HEK293T (cell line): ENCODE data around the gene RPS19BP1.

Experiments used
- CTCF ChIA-PET: fragments of 350-600 bp; formaldehyde crosslinking; extraction: SDS; loops from one replicate; lab custom pipeline; 2021; ENCODE audit warnings: antibody characterized with exemption, inconsistent platforms; lab: Yijun Ruan, JAX
- POLR2A ChIA-PET: fragments of 350-600 bp; formaldehyde crosslinking; extraction: SDS; loops from one replicate; lab custom pipeline; 2020; ENCODE audit warnings: antibody characterized with exemption, inconsistent platforms; lab: Yijun Ruan, JAX
- DNase-seq: peaks from one replicate; pipeline ENCODE4 v3.0.0; 2012; ENCODE audit warnings: mixed read lengths; ENCODE audit errors: extremely low spot score
- ARNT ChIP-seq: fragments of 450-650 bp; IDR thresholded peaks from 2 replicates; pipeline ENCODE4 v1.6.1; 2017; ENCODE audit warnings: mild to moderate bottlenecking
- BHLHE40 ChIP-seq: fragments of 450-650 bp; IDR thresholded peaks from 2 replicates; pipeline ENCODE4 v1.6.1; 2016; ENCODE audit warnings: mild to moderate bottlenecking, moderate library complexity, borderline replicate concordance
- CTBP1 ChIP-seq: fragments of 450-650 bp; IDR thresholded peaks from 2 replicates; pipeline ENCODE4 v1.6.1; 2016; ENCODE audit warnings: borderline replicate concordance
- ELF4 ChIP-seq: fragments of 450-650 bp; IDR thresholded peaks from 2 replicates; pipeline ENCODE4 v1.6.1; 2017; ENCODE audit warnings: antibody characterized with exemption
- FOXA1 ChIP-seq: fragments of 450-650 bp; IDR thresholded peaks from 2 replicates; pipeline ENCODE4 v1.6.1; 2016; ENCODE audit warnings: mild to moderate bottlenecking
- FOXK2 ChIP-seq: fragments of 450-650 bp; IDR thresholded peaks from 2 replicates; pipeline ENCODE4 v1.6.1; 2016; ENCODE audit warnings: mild to moderate bottlenecking
- FOXM1 ChIP-seq: fragments of 450-650 bp; IDR thresholded peaks from 2 replicates; pipeline ENCODE4 v1.6.1; 2017; ENCODE audit warnings: mild to moderate bottlenecking, borderline replicate concordance
- HDGF ChIP-seq: fragments of 450-650 bp; IDR thresholded peaks from 2 replicates; pipeline ENCODE4 v1.6.1; 2017; ENCODE audit warnings: antibody characterized with exemption, borderline replicate concordance
- L3MBTL2 ChIP-seq: fragments of 450-650 bp; conservative IDR thresholded peaks from 2 replicates; pipeline ENCODE4 v1.6.1; 2016; ENCODE audit warnings: mild to moderate bottlenecking
- LEF1 ChIP-seq: fragments of 450-650 bp; IDR thresholded peaks from 2 replicates; pipeline ENCODE4 v1.6.1; 2017; ENCODE audit warnings: mild to moderate bottlenecking, borderline replicate concordance
- NFRKB ChIP-seq: fragments of 450-650 bp; IDR thresholded peaks from 2 replicates; pipeline ENCODE4 v1.6.1; 2016; ENCODE audit warnings: mild to moderate bottlenecking, moderate library complexity
- SP1 ChIP-seq: fragments of 450-650 bp; IDR thresholded peaks from 2 replicates; pipeline ENCODE4 v1.6.1; 2017
- SUZ12 ChIP-seq: fragments of 450-650 bp; IDR thresholded peaks from 2 replicates; pipeline ENCODE4 v1.6.1; 2016; ENCODE audit warnings: mild to moderate bottlenecking
- TARDBP ChIP-seq: fragments of 450-650 bp; IDR thresholded peaks from 2 replicates; pipeline ENCODE4 v1.6.1; 2016
- ZNF384 ChIP-seq: fragments of 450-650 bp; IDR thresholded peaks from 2 replicates; pipeline ENCODE4 v1.6.1; 2016
- TF ChIP-seq, protein P1 (sequence below): fragments of 450-650 bp; IDR thresholded peaks from 2 replicates; pipeline ENCODE4 v1.6.1; 2016

The RPS19BP1 gene

DNA sequence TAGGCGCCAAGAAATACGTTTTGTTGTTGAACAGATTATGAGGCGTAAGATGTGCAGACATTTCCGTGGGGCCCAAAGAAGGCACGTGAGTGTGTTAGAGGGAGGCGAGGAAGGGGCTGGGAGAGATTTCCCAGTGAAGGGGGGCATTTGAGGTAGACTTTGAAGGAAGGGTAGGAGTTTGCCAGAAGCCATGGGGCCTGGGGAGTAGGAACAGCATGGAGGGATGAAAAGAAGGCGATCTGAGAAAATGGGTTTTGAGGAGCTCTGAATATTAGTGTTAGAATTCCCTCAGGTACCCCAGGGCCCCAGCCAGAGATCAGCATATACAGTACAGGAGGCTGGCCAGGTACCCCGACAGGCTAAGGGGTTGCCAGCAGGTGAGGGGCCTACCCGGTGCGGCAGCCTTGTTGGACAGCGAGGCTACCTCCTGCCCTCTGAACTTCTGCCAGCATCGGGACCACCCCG is 30.9 kb downstream of the RPS19BP1 start:
- POLR2A ChIA-PET = interaction anchor here (0.6 to 4.3 kb wide), 18 partner anchors 9 to 543 kb away, joined by 3 to 100 read pairs (median 4); partner anchors contain the start of genes ATF4, RPL3 and TAB1
- CTCF ChIA-PET = interaction anchor here (0.8 to 2.0 kb wide), 6 partner anchors 8 to 499 kb away, joined by 3 to 11 read pairs (median 6); no protein-coding TSS in a partner anchor
- no peak for DNase-seq

DNA sequence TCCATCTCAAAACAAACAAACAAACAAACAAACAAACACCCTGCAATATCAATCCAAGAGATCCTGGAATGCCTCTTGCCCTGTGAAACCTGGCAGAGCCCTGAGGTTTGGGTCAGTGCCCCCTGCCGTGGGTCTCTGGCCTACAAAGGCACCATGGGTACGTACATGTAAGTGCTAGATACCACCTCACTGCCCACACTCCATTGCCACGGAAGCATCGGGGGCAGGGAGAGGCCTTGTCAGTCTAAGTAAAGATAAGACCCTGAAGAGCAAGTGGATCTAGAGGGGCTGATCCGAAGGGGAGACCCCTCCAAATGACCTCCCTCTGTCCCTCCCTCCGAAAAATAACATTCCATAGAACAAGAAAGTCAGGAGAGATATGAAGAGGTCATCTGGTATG is 32.4 kb downstream of the RPS19BP1 start:
- POLR2A ChIA-PET = interaction anchor here (4.3 kb wide), 1 partner anchor 18 kb away, joined by 94 read pairs; the partner anchor contains the start of gene ATF4
- TF ChIP-seq BHLHE40 (no peak), CTBP1 (no peak), TARDBP (no peak), FOXA1 (no peak), L3MBTL2 (no peak), FOXM1 (no peak), SP1 (no peak), ELF4 (no peak), FOXK2 (no peak), ARNT (no peak)
- TF ChIP-seq, protein P1, sequence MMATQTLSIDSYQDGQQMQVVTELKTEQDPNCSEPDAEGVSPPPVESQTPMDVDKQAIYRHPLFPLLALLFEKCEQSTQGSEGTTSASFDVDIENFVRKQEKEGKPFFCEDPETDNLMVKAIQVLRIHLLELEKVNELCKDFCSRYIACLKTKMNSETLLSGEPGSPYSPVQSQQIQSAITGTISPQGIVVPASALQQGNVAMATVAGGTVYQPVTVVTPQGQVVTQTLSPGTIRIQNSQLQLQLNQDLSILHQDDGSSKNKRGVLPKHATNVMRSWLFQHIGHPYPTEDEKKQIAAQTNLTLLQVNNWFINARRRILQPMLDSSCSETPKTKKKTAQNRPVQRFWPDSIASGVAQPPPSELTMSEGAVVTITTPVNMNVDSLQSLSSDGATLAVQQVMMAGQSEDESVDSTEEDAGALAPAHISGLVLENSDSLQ = no peak
- no peak for DNase-seq
- CTCF ChIA-PET = no interaction called here

More for the DNA sequence above, 30.9 kb downstream of the RPS19BP1 start:
- no peak for TF ChIP-seq BHLHE40
- TF ChIP-seq ARNT = no peak

DNA sequence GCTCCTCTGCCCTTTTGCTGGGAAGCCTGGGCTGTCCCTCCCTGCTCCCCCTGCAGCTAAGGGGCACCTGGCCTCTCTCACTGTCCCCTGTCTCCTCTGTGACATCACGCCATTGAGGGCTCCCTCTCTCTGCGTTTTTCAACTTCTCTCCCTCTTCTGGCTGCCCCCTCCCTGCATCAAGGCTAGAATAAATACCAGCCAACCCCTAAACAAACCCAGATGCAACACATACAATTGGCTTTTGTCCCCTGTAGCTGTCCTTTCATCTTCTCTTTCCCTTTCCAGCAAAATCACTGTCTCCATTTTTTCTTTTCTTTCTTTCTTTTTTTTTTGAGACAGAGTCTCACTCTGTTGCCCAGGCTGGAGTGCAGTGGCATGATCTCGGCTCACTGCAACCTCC is 33.7 kb downstream of the RPS19BP1 start:
- DNase-seq = no peak
- ChIA-PET CTCF (interaction anchor here (2.7 kb wide), 1 partner anchor 30 kb away, joined by 12 read pairs; no protein-coding TSS in a partner anchor), POLR2A (interaction anchor here (0.8 to 3.3 kb wide), 4 partner anchors 21 to 30 kb away, joined by 4 to 33 read pairs (median 5); partner anchors contain the start of gene ATF4)
- TF ChIP-seq CTBP1 (no peak), NFRKB (no peak), BHLHE40 (no peak), ELF4 (no peak), FOXA1 (no peak), FOXK2 (no peak), FOXM1 (no peak), LEF1 (no peak), ZNF384 (no peak), ARNT (no peak), L3MBTL2 (no peak), HDGF (no peak), TARDBP (no peak), SUZ12 (no peak), SP1 (no peak)
- TF ChIP-seq, protein P1 = no peak

DNA sequence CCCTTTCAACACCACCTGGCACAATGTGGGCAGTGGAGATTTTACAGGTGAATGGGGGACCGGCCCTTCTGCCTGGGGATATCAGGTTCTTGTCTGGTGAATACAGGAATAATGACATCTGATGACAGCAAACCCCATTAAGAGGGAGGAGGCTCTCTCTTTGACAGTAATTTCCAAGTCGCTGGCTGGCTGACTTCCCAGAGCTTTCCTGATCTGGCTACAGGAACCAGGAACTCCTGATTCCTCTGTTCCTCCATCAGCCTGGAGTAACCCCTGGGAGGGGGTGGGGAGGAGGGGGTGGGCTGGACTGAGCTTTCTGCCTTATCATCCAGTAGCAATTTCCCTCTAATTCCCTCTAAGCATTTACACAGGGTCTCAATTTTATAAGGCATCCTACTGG is 34.2 kb downstream of the RPS19BP1 start:
- no peak for DNase-seq
- ChIA-PET POLR2A (interaction anchor here (0.8 to 3.3 kb wide), 3 partner anchors 22 to 31 kb away, joined by 4 to 33 read pairs (median 5); partner anchors contain the start of gene ATF4), CTCF (interaction anchor here (0.9 to 2.7 kb wide), 2 partner anchors 16 to 30 kb away, joined by 5 to 12 read pairs; no protein-coding TSS in a partner anchor)
- TF ChIP-seq NFRKB = no peak
- TF ChIP-seq BHLHE40 = no peak
- TF ChIP-seq FOXK2 = no peak
- no peak for TF ChIP-seq ELF4
- no peak for TF ChIP-seq L3MBTL2
- no peak for TF ChIP-seq FOXA1
- TF ChIP-seq HDGF = no peak
- TF ChIP-seq SUZ12 = no peak
- TF ChIP-seq FOXM1 = no peak
- no peak for TF ChIP-seq ZNF384
- TF ChIP-seq, protein P1 = no peak
- TF ChIP-seq ARNT = no peak
- TF ChIP-seq SP1 = no peak

DNA sequence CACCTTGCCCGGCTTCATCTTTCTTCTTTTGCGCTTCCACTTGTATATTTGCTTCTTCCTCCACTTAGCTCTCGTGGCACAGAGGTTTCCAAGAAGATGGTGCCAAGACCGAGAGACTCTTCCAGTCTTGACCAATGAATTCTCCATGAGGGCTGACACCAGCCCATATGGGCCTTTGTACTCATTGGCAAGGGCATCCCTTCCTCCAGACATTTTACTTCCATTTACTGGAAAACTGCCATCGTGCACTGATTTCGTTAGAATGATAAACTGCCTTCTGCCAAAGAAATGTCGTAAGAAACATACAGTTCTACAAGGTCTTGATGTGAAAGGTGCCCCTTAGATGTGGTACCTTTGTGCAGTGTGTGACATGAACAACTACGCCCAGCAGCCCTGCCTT is 35.1 kb downstream of the RPS19BP1 start:
- no peak for TF ChIP-seq ARNT
- no peak for TF ChIP-seq TARDBP
- no peak for TF ChIP-seq LEF1
- no peak for TF ChIP-seq ELF4
- no peak for TF ChIP-seq NFRKB
- DNase-seq = no peak
- CTCF ChIA-PET = interaction anchor here (1.6 to 2.7 kb wide), 2 partner anchors 17 to 31 kb away, joined by 12 to 13 read pairs; no protein-coding TSS in a partner anchor
- POLR2A ChIA-PET = interaction anchor here (3.3 kb wide), 1 partner anchor 26 kb away, joined by 33 read pairs; no protein-coding TSS in a partner anchor

DNA sequence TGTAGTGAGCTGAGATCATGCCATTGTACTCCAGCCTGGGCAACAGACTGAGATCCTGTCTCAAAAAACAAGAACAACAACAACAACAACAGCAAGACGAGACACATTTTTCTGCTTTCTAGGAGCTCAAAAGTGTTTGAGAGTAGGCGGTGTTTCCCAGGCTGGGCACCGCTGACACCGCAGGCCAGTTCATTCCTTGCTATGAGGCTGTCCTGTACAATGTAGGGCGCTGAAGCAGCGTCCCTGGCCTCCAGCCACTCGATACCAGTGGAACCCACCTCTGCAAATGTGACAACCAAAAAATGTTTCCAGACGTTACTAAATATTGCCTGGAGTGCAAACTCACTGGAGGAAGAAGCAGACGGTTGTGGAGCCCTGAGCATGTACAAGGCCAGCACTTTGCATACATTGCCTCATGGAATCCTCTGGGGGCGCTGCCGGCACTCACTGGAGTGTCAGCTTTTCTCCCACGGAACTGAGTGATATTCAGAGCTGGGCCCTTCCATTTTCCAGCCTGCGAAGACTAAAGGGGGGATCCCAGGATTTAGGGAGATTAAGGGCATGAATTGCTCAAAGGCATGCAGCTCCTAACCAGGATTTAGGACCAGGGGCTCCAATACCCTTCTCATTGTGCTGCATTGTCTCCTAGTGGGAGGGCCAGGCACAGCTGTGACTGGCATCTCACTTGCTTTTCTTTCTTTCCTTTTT is 36.3 kb downstream of the RPS19BP1 start:
- ChIA-PET CTCF (interaction anchor here (0.6 to 1.6 kb wide), 24 partner anchors 9 to 1254 kb away, joined by 3 to 45 read pairs (median 4); partner anchors contain the start of gene ATF4), POLR2A (interaction anchor here (0.8 to 3.3 kb wide), 8 partner anchors 9 to 177 kb away, joined by 4 to 33 read pairs (median 6); partner anchors contain the start of genes ATF4 and RPL3)
- TF ChIP-seq FOXK2 (no peak), ZNF384 (no peak), SUZ12 (no peak), ARNT (no peak), FOXM1 (no peak), SP1 (no peak), CTBP1 (no peak), LEF1 (no peak), FOXA1 (no peak), BHLHE40 (no peak), TARDBP (no peak), L3MBTL2 (no peak), HDGF (no peak), NFRKB (no peak)
- TF ChIP-seq, protein P1 = no peak
- DNase-seq = peak; percentile 81
